ENCODE measurements around the gene SPATA46. TPM values are rescaled to one million over a fixed set of nuclear protein-coding genes. Genes with fewer than 3 reads are reported as not detected.

The SPATA46 gene
- total and polyA plus RNA-seq, 9 of the 15 experiments (the other 6 are each of a cell fraction or from before 2014, with no cell fraction given) = 0.04 to 0.11 TPM; not detected in 7

GRCh38 chr1:162372159-162373071, 4.2 kb downstream of the SPATA46 start (continued):
- no peak for TF ChIP-seq ZNF407 (IDR thresholded peaks at IDR 0.05; ENCODE audit: low read depth)
- TF ChIP-seq RB1 (IDR thresholded peaks at IDR 0.05; ENCODE audit: low read depth) = 0 out of 2 replicates have a peak, but pooled peaks have one; percentile 38
- no peak for TF ChIP-seq SFPQ (IDR thresholded peaks at IDR 0.05; ENCODE audit: low read depth, low read length)
- TF ChIP-seq HDAC6 (IDR thresholded peaks at IDR 0.05; ENCODE audit: low read depth, low read length) = no peak
- no peak for TF ChIP-seq POLR3A (IDR thresholded peaks at IDR 0.05; ENCODE audit: borderline replicate concordance, extremely low read depth, insufficient read depth, insufficient read length)
- TF ChIP-seq HDAC8 (tag; IDR thresholded peaks at IDR 0.05) = no peak
- TF ChIP-seq GMEB1 (CRISPR knock-in tag; IDR thresholded peaks at IDR 0.05) = 0 out of 2 replicates have a peak, but pooled peaks have one; percentile 36
- TF ChIP-seq ESRRB (CRISPR knock-in tag; IDR thresholded peaks at IDR 0.05; ENCODE audit: borderline replicate concordance) = no peak
- TF ChIP-seq MAZ (CRISPR knock-in tag; conservative IDR thresholded peaks at IDR 0.05 in 1 of 2, IDR thresholded peaks at IDR 0.05 in 1 of 2) = peak; percentile 32 to 91; a peak in 2 of 4 replicates
- TF ChIP-seq NFYB (IDR thresholded peaks at IDR 0.05; ENCODE audit: extremely low read depth, insufficient read length) = no peak
- peak; percentile 87 for TF ChIP-seq ETS1 (conservative IDR thresholded peaks at IDR 0.05; ENCODE audit: control insufficient read depth, low read depth, low read length)
- TF ChIP-seq ZC3H11A (IDR thresholded peaks at IDR 0.05; ENCODE audit: low read depth, low read length) = no peak
